Suprapubic skin (tissue), 4 donors: ENCODE results near the gene SHMT2. TPM values are rescaled to one million over a fixed set of nuclear protein-coding genes. Genes with fewer than 3 reads are reported as not detected.
"Not testable (repeated sequence)": the region's sequence is repeated elsewhere in the genome, so short reads cannot be mapped to it uniquely, and the experiment has no call there.

Experiments
- DNase-seq, 2 donors: peaks; one replicate each; pipeline ENCODE4 v3.0.0-alpha.2; 2019; ENCODE audit warnings: low spot score in 2 of 2
- H3K27ac ChIP-seq: fragments of 200-600 bp; sonication (generic); one replicate; pipeline ENCODE4 v1.5.1; 2019
- H3K27me3 ChIP-seq: fragments of 200-600 bp; sonication (generic); one replicate; pipeline ENCODE4 v1.5.1; 2019
- H3K36me3 ChIP-seq: fragments of 200-600 bp; sonication (generic); one replicate; pipeline ENCODE4 v1.5.1; 2019
- H3K4me1 ChIP-seq: fragments of 200-600 bp; sonication (generic); one replicate; pipeline ENCODE4 v1.5.1; 2019
- H3K4me3 ChIP-seq: fragments of 200-600 bp; sonication (generic); one replicate; pipeline ENCODE4 v1.5.1; 2019; ENCODE audit warnings: mild to moderate bottlenecking
- H3K9me3 ChIP-seq: fragments of 200-600 bp; sonication (generic); one replicate; pipeline ENCODE4 v1.5.1; 2019
- EP300 ChIP-seq: sonication (generic); formaldehyde crosslinking; IDR thresholded peaks from one replicate; pipeline ENCODE4 v1.6.1; 2017; ENCODE audit warnings: antibody characterized with exemption
- POLR2A ChIP-seq, 2 donors: fragments of 450-650 bp; IDR thresholded peaks; one replicate each; pipeline ENCODE4 v1.6.1; 2017; ENCODE audit warnings: antibody characterized with exemption in 2 of 2, mild to moderate bottlenecking in 2 of 2, moderate library complexity in 2 of 2
- POLR2AphosphoS5 ChIP-seq, 3 donors: sonication (generic); formaldehyde crosslinking; IDR thresholded peaks; one replicate each; pipeline ENCODE4 v1.6.1; 2017; ENCODE audit warnings: antibody characterized with exemption in 3 of 3
- WGBS: methylation state at CpG from one replicate; pipeline ENCODE4 v1.1.5; 2018; 5-methylcytosine and 5-hydroxymethylcytosine counted together
- total RNA-seq, 4 donors: library from RNA; depleted of rRNA; stranded (reverse); fragments of >200 nt; gene quantifications; one replicate each; pipeline ENCODE4 v1.1.0, GENCODE V29; 2016
- TF ChIP-seq, protein P1 (sequence below), 2 donors: fragments of 200-600 bp in 1 of 2; fragments of 450-650 bp in 1 of 2; sonication (generic) in 1 of 2; IDR thresholded peaks; one replicate each; pipeline ENCODE4 v1.5.1; 2016 to 2019; ENCODE audit warnings: antibody characterized with exemption in 2 of 2, mild to moderate bottlenecking in 1 of 2, moderate library complexity in 1 of 2

The SHMT2 gene
- total RNA-seq, 4 donors from 2014 or later: 53.5 to 87.2 (median 70.3) TPM

DNA sequence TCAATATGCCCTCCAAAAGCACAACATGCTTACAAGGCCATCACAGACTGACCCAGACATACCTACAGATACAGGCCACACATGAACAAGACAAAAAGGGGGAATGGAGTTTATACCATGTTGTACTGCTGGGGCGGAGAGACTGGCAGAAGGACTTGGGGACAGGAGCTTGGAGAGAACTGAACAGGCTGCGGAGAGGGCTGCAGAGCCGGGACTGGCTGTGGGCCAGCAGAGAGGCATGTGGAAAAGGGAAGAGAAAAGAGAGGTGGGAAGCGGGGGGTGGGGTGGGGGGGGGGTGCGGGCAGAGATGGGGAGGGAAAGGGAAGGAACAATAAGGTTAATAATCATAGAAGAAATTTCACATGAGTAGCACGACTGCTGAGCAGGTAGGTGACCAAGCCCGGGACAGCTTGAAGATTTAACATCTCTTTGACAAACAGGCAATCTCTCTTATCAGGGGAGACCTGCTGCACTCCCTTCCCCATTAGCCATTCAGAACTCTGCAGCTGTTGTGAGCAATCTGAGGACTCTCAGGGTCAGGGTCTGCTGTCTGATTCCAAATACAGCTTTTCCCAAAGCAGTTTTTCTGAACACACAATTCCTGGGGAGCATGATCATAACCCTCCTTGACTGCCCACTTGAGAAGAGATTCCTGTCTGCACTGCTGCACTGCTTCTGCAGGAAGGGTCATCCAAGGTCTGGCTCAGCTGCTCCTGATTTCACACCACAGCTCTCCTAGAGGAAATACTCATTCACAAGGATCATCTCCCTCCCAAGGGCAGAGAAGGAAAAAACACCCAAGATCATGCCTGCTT lies 43.0 kb downstream of the SHMT2 start:
- DNase-seq: no peak

DNA sequence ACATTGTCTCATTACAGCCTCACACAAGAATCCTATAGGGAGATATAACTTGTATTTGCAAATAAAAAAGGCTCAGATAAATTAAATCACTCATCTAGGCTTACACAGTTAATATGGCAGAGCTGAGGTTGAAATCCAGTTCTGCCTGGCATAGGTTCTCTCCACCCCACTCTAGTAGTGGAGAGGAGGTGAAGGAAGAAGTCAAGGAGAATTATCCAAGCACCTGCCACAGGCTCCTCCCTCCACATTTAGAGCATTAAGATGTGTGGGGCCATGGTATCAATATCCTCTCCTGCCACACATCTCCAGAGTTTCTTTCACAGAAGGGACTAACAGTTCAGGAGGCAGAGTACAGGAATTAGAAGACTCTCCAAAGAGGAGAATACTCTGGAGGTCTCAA lies 44.0 kb downstream of the SHMT2 start:
- Histone ChIP-seq H3K9me3 (no peaks in the 10 kb centered on the region), H3K4me1 (no peaks in the 10 kb centered on the region), H3K27me3 (no peaks in the 10 kb centered on the region), H3K36me3 (peaks cover 84% of the 10 kb centered on the region), H3K4me3 (no peak overlapping the region), H3K27ac (no peak overlapping the region)
- TF ChIP-seq, protein P1, sequence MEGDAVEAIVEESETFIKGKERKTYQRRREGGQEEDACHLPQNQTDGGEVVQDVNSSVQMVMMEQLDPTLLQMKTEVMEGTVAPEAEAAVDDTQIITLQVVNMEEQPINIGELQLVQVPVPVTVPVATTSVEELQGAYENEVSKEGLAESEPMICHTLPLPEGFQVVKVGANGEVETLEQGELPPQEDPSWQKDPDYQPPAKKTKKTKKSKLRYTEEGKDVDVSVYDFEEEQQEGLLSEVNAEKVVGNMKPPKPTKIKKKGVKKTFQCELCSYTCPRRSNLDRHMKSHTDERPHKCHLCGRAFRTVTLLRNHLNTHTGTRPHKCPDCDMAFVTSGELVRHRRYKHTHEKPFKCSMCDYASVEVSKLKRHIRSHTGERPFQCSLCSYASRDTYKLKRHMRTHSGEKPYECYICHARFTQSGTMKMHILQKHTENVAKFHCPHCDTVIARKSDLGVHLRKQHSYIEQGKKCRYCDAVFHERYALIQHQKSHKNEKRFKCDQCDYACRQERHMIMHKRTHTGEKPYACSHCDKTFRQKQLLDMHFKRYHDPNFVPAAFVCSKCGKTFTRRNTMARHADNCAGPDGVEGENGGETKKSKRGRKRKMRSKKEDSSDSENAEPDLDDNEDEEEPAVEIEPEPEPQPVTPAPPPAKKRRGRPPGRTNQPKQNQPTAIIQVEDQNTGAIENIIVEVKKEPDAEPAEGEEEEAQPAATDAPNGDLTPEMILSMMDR (IDR thresholded peaks at IDR 0.05): no peak
- TF ChIP-seq POLR2AphosphoS5 (IDR thresholded peaks at IDR 0.05) (no peak), EP300 (no peak), POLR2A (IDR thresholded peaks at IDR 0.05) (no peak)
- DNase-seq: no peak

More for the DNA sequence above, 43.0 kb downstream of the SHMT2 start:
- no peak overlapping the region for H3K4me3 ChIP-seq
- no peaks in the 10 kb centered on the region for H3K4me1 ChIP-seq
- H3K27me3 ChIP-seq: no peaks in the 10 kb centered on the region
- no peaks in the 10 kb centered on the region for H3K9me3 ChIP-seq
- H3K27ac ChIP-seq: no peak overlapping the region
- 71% methylated on average over 7 of the region's 7 CpGs for WGBS
- peaks cover 84% of the 10 kb centered on the region for H3K36me3 ChIP-seq
- TF ChIP-seq EP300 (no peak), POLR2A (IDR thresholded peaks at IDR 0.05) (no peak), POLR2AphosphoS5 (IDR thresholded peaks at IDR 0.05) (no peak)
- TF ChIP-seq, protein P1 (IDR thresholded peaks at IDR 0.05): no peak

DNA sequence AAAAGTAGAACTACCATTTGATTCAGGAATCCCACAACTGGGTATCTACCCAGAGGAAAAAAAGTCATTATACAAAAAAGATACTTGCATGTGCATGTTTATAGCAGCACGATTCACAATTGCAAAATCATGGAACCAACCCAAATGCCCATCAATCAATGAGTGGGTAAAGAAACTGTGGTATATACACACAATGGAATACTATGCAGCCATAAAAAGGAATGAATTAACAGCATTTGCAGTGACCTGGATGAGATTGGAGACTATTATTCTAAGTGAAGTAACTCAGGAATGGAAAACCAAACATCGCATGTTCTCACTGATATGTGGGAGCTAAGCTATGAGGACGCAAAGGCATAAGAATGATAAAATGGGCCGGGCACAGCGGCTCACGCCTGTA lies 46.7 kb downstream of the SHMT2 start:
- not testable (repeated sequence) for H3K4me3 ChIP-seq, H3K4me1 ChIP-seq, H3K27ac ChIP-seq, H3K9me3 ChIP-seq, H3K27me3 ChIP-seq, DNase-seq
- WGBS: 91% methylated on average over 6 of the region's 6 CpGs
- H3K36me3 ChIP-seq: peaks cover 79% of the 10 kb centered on the region

- no peaks in the 10 kb centered on the region for H3K9me3 ChIP-seq
- no peak for DNase-seq
- H3K4me3 ChIP-seq: no peak overlapping the region
- 75% methylated on average over 4 of the region's 4 CpGs for WGBS
- no peak overlapping the region for H3K27ac ChIP-seq
- peaks cover 5% of the 10 kb centered on the region for H3K4me1 ChIP-seq
- H3K27me3 ChIP-seq: no peaks in the 10 kb centered on the region
- TF ChIP-seq, protein P1 (IDR thresholded peaks at IDR 0.05): no peak
- TF ChIP-seq POLR2A (IDR thresholded peaks at IDR 0.05) (no peak), POLR2AphosphoS5 (IDR thresholded peaks at IDR 0.05) (no peak), EP300 (no peak)
- peaks cover 79% of the 10 kb centered on the region for H3K36me3 ChIP-seq
Measured at GRCh38 chr12:57276935-57277563, 47.5 kb downstream of the SHMT2 start.

GRCh38 chr12:57278465-57279381 lies 49.2 kb downstream of the SHMT2 start:
- DNase-seq: no peak
- Histone ChIP-seq H3K4me1 (peaks cover 5% of the 10 kb centered on the region), H3K27me3 (no peaks in the 10 kb centered on the region), H3K36me3 (peaks cover 79% of the 10 kb centered on the region), H3K27ac (no peak overlapping the region), H3K9me3 (no peaks in the 10 kb centered on the region), H3K4me3 (no peak overlapping the region)
- WGBS: 96% methylated on average over 15 of the region's 15 CpGs
- TF ChIP-seq POLR2AphosphoS5 (IDR thresholded peaks at IDR 0.05): no peak
- TF ChIP-seq, protein P1 (IDR thresholded peaks at IDR 0.05): no peak
- TF ChIP-seq EP300: no peak
- no peak for TF ChIP-seq POLR2A (IDR thresholded peaks at IDR 0.05)
